Psoas muscle (tissue), 8 donors: Measurements from ENCODE around the gene SLC2A9. TPM values are rescaled to one million over a fixed set of nuclear protein-coding genes. Genes with fewer than 3 reads are reported as not detected.

Experiments
- ATAC-seq, 4 donors: fragments of 200-7000 bp; cut with Tn5 transposase; one replicate each; pipeline ENCODE4 v1.9.1; 2020; ENCODE audit warnings: moderate library complexity in 3 of 4, mild to moderate bottlenecking in 2 of 4
- DNase-seq, 2 donors: peaks; one replicate each; pipeline ENCODE4 v3.0.0-alpha.2; 2020
- H3K27ac ChIP-seq: fragments of 200-600 bp; one replicate; pipeline ENCODE4 v1.8.0; 2022
- H3K27me3 ChIP-seq, 3 donors: fragments of 200-600 bp in 1 of 3; one replicate each; pipeline versions ENCODE4 v1.6.1 to v1.8.0; 2013 to 2022; ENCODE audit warnings: low read length in 2 of 3, mild to moderate bottlenecking in 2 of 3, moderate library complexity in 1 of 3; ENCODE audit not compliant: insufficient read depth in 3 of 3
- H3K36me3 ChIP-seq, 2 donors: fragments of 200-600 bp in 1 of 2; one replicate each; pipeline versions ENCODE4 v1.6.1 to v1.8.0; 2013 to 2022; ENCODE audit warnings: low read depth in 1 of 2, mild to moderate bottlenecking in 1 of 2, moderate library complexity in 1 of 2; ENCODE audit not compliant: insufficient read depth in 1 of 2
- H3K4me1 ChIP-seq: fragments of 200-600 bp; one replicate; pipeline ENCODE4 v1.8.0; 2022
- H3K4me3 ChIP-seq: fragments of 200-600 bp; one replicate; pipeline ENCODE4 v1.8.0; 2022; ENCODE audit warnings: mild to moderate bottlenecking
- H3K9me3 ChIP-seq: fragments of 200-600 bp; one replicate; pipeline ENCODE4 v1.8.0; 2022
- CTCF ChIP-seq: fragments of 200-600 bp; IDR thresholded peaks from one replicate; pipeline ENCODE4 v1.8.0; 2022; ENCODE audit warnings: antibody characterized with exemption
- WGBS, 3 donors: extraction: QIAGEN DNeasy Blood & Tissue Kit; methylation state at CpG; one replicate each; pipeline versions ENCODE4 v1.1.6 to v1.1.7; 2013; 5-methylcytosine and 5-hydroxymethylcytosine counted together
- intact Hi-C, 2 donors: fragments of 100-400 bp; cut with DNase I; formaldehyde crosslinking; loops; one replicate each; pipeline versions ENCODE4 v1.11.0 to v1.14.2; 2022
- polyA plus RNA-seq, 3 donors: library from polyadenylated mRNA; stranded (reverse); fragments of 200-250 nt; gene quantifications; one replicate each; pipeline ENCODE4 v1.2.3, GENCODE V29; 2013
- total RNA-seq, 4 donors: library from RNA; stranded (reverse); fragmentation: NEBNext Ultra II Directional in 2 of 4; extraction: Animal tissue kit (Norgen Biotek cat#: 25700) in 2 of 4; gene quantifications; one replicate each; pipeline versions ENCODE4 v1.2.1 to v1.2.4, GENCODE V29; 2021 to 2023
- donor health status: healthy with polysubstance abuse.
- donor health status: DM: no; HTN: no; CAD: no; lungs with moderate emphysema.
- donor health status: Bipolar disorder and iron deficiency.
- donor health status: healthy.
- donor health status: DM: yes; HTN: yes; CAD: no.
- donor health status: DM: no; HTN: no; CAD: no.
- donor health status: DM: no; HTN: no; CAD: no.
- donor health status: DM: yes; HTN: yes; CAD: no.

SLC2A9 gene
- total and polyA plus RNA-seq, 7 donors = 0.37 to 2.7 (median 1.3) TPM

- Histone ChIP-seq H3K36me3 (no peaks in the 10 kb centered on the region), H3K9me3 (no peaks in the 10 kb centered on the region), H3K4me1 (no peaks in the 10 kb centered on the region), H3K27me3 (peaks cover 0 to 9% (median 0%) of the 10 kb centered on the region in 3 donors), H3K4me3 (no peak overlapping the region), H3K27ac (no peak overlapping the region)
- WGBS, 3 donors = 50 to 65% (median 52%) methylated on average over 11 of the region's 11 CpGs
- intact Hi-C loops = no loop called here
- DNase-seq = no peak
- ATAC-seq = no peak
- TF ChIP-seq CTCF = no peak
These were observed 153.4 kb downstream of the SLC2A9 start for GRCh38 chr4:9867751-9868425.

GRCh38 chr4:9866931-9867330 lies 154.4 kb downstream of the SLC2A9 start:
- intact Hi-C loops = no loop called here
- ATAC-seq (no peak), DNase-seq (no peak)
- Histone ChIP-seq H3K4me1 (no peaks in the 10 kb centered on the region), H3K4me3 (no peak overlapping the region), H3K27ac (no peak overlapping the region), H3K36me3 (no peaks in the 10 kb centered on the region), H3K27me3 (peaks cover 0 to 7% (median 0%) of the 10 kb centered on the region in 3 donors), H3K9me3 (no peaks in the 10 kb centered on the region)
- no peak for TF ChIP-seq CTCF
- WGBS, 3 donors = 93 to 95% (median 94%) methylated on average over 5 of the region's 5 CpGs

- Histone ChIP-seq H3K36me3 (no peaks in the 10 kb centered on the region), H3K4me1 (no peaks in the 10 kb centered on the region), H3K9me3 (peaks cover 3% of the 10 kb centered on the region), H3K27ac (no peak overlapping the region), H3K4me3 (no peak overlapping the region), H3K27me3 (no peaks in the 10 kb centered on the region)
- WGBS, 3 donors = 88 to 93% (median 91%) methylated on average over 3 of the region's 3 CpGs
- DNase-seq (no peak), ATAC-seq (no peak)
- no peak for TF ChIP-seq CTCF
- intact Hi-C loops = no loop called here
These were observed 159.7 kb downstream of the SLC2A9 start for GRCh38 chr4:9861561-9861960.

- H3K36me3 ChIP-seq = no peaks in the 10 kb centered on the region
- peaks cover 17% of the 10 kb centered on the region for H3K9me3 ChIP-seq
- no peak overlapping the region for H3K4me3 ChIP-seq
- intact Hi-C loops = no loop called here
- no peak overlapping the region for H3K27ac ChIP-seq
- ATAC-seq (no peak), DNase-seq (no peak)
- WGBS, 3 donors = 68 to 79% (median 70%) methylated on average over 6 of the region's 6 CpGs
- H3K4me1 ChIP-seq = no peaks in the 10 kb centered on the region
- H3K27me3 ChIP-seq = no peaks in the 10 kb centered on the region
- TF ChIP-seq CTCF = no peak
These were observed 161.5 kb downstream of the SLC2A9 start for GRCh38 chr4:9859810-9860209.

GRCh38 chr4:9849538-9849920 lies 171.8 kb downstream of the SLC2A9 start:
- 92 to 95% (median 94%) methylated on average over 2 of the region's 2 CpGs for WGBS, 3 donors
- no peaks in the 10 kb centered on the region for H3K4me1 ChIP-seq
- no peak overlapping the region for H3K27ac ChIP-seq
- no peak overlapping the region for H3K4me3 ChIP-seq
- intact Hi-C loops = no loop called here
- ATAC-seq (no peak), DNase-seq (no peak)
- no peaks in the 10 kb centered on the region for H3K9me3 ChIP-seq
- no peaks in the 10 kb centered on the region for H3K27me3 ChIP-seq
- no peak for TF ChIP-seq CTCF
- H3K36me3 ChIP-seq = no peaks in the 10 kb centered on the region
